HG02943 (cell line): ENCODE data around the gene TMEM88.
"Not testable (repeated sequence)": the region's sequence is repeated elsewhere in the genome, so short reads cannot be mapped to it uniquely, and the experiment has no call there.

ENCODE experiments used
- ATAC-seq: cut with Tn5 transposase; IDR thresholded peaks from one replicate; pipeline ENCODE4 v1.9.1; 2021; ENCODE audit warnings: mild to moderate bottlenecking, low read depth, moderate library complexity; ENCODE audit not compliant: unreplicated experiment

Gene TMEM88

GRCh38 chr17:7854851-7855659, at the start of gene TMEM88:
Gene TMEM88, plus strand, starts transcription at chr17:7855066. Its CDS starts 9 bp downstream, at chr17:7855075.
- ATAC-seq, result no peak

- no peak for ATAC-seq
These were observed 48.3 kb upstream of the TMEM88 start for GRCh38 chr17:7806587-7806986.

GRCh38 chr17:7807206-7807605, 47.7 kb upstream of the TMEM88 start:
- no peak for ATAC-seq

GRCh38 chr17:7809086-7809790, 45.6 kb upstream of the TMEM88 start:
- no peak for ATAC-seq

- ATAC-seq, result not testable (repeated sequence)
These were observed 45.0 kb upstream of the TMEM88 start for GRCh38 chr17:7809791-7810343.

- no peak for ATAC-seq
These were observed 43.6 kb upstream of the TMEM88 start for GRCh38 chr17:7811251-7811650.

- ATAC-seq, result no peak
These were observed 39.9 kb upstream of the TMEM88 start for GRCh38 chr17:7814969-7815368.

GRCh38 chr17:7816926-7817642, 37.8 kb upstream of the TMEM88 start:
- no peak for ATAC-seq

- no peak for ATAC-seq
These were observed 37.3 kb upstream of the TMEM88 start for GRCh38 chr17:7817643-7817964.

- ATAC-seq, result no peak
These were observed 36.8 kb upstream of the TMEM88 start for GRCh38 chr17:7818026-7818425.

GRCh38 chr17:7818746-7819645, 35.9 kb upstream of the TMEM88 start:
- ATAC-seq, result no peak

GRCh38 chr17:7820231-7820630, 34.6 kb upstream of the TMEM88 start:
- no peak for ATAC-seq

- ATAC-seq, result no peak
These were observed 32.7 kb upstream of the TMEM88 start for GRCh38 chr17:7822126-7822525.

GRCh38 chr17:7823581-7824001, 31.3 kb upstream of the TMEM88 start:
- no peak for ATAC-seq

GRCh38 chr17:7824021-7824924, 30.6 kb upstream of the TMEM88 start:
- ATAC-seq, result no peak

- no peak for ATAC-seq
These were observed 29.5 kb upstream of the TMEM88 start for GRCh38 chr17:7825206-7825990.

- no peak for ATAC-seq
These were observed 24.2 kb upstream of the TMEM88 start for GRCh38 chr17:7830616-7831015.

GRCh38 chr17:7831233-7831632, 23.6 kb upstream of the TMEM88 start:
- no peak for ATAC-seq
